Endothelial cell of umbilical vein (primary cell): ENCODE results near the gene KHDRBS1.

Experiments used
- CTCF ChIP-seq, 2 donors: IDR thresholded peaks; 1 replicate in 1 of 2; 2 replicates in 1 of 2; pipeline ENCODE4 v1.5.1; 2011; ENCODE audit warnings: low read length in 2 of 2, mild to moderate bottlenecking in 2 of 2, moderate library complexity in 2 of 2, control low read depth in 1 of 2, inconsistent platforms in 1 of 2, low read depth in 1 of 2; ENCODE audit not compliant: insufficient read depth in 1 of 2; ENCODE audit errors: extremely low read depth in 1 of 2
- EZH2 ChIP-seq: IDR thresholded peaks from 2 replicates; pipeline ENCODE4 v1.6.1; 2012; ENCODE audit warnings: borderline replicate concordance, low read depth, mild to moderate bottlenecking, moderate library complexity, low read length, inconsistent platforms; ENCODE audit not compliant: severe bottlenecking
- FOS ChIP-seq: IDR thresholded peaks from 2 replicates; pipeline ENCODE4 v1.6.1; 2011; ENCODE audit warnings: mild to moderate bottlenecking, low read length, moderate library complexity, borderline replicate concordance; ENCODE audit not compliant: insufficient read depth
- MAX ChIP-seq: IDR thresholded peaks from 2 replicates; pipeline ENCODE4 v1.6.1; 2011; ENCODE audit not compliant: insufficient read depth, insufficient read length
- MYC ChIP-seq: IDR thresholded peaks from one replicate; pipeline ENCODE4 v1.6.1; 2011; ENCODE audit warnings: mild to moderate bottlenecking, low read depth, low read length
- POLR2A ChIP-seq: IDR thresholded peaks from 2 replicates; pipeline ENCODE4 v1.6.1; 2012; ENCODE audit warnings: low read depth, mild to moderate bottlenecking, control low read depth, low read length
- POLR2AphosphoS5 ChIP-seq: IDR thresholded peaks from 2 replicates; pipeline ENCODE4 v1.6.1; 2012; ENCODE audit warnings: low read depth, mild to moderate bottlenecking, control low read depth, low read length, moderate library complexity; ENCODE audit not compliant: insufficient read depth

DNA sequence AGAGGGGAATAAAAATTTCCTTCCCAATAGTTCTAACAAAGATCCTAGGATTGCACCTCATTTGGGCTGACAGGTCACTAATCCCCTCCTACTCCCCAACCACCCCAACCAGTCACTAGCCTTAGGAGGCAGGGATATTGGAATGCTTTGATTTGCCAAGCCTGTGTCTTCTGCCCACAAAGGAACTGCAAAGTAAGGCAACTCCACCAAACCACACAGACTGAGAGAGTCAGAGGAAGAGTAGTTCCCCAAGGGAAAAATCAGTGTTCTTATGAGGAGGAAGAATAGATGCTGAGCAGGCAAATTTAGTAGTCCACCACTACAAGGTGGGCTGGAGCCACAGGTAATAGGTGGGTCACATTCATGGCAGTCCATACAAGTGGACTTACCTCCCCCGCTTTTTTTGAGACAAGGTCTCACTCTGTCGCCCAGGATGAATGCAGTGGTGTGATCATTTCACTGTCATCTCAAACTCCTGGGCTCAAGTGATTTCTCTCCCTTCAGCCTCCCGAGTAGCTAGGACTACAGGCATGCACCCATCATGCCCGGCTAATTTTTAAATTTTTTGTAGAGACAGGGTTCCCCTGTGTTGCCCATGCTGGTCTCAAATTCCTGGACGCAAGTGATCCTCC is 55.4 kb downstream of the KHDRBS1 start:
- TF ChIP-seq POLR2AphosphoS5, result no peak
- TF ChIP-seq CTCF (IDR thresholded peaks at IDR 0.05; ENCODE audit: extremely low read depth in 1 of 2, insufficient read depth in 1 of 2, low read depth in 1 of 2, low read length in 2 of 2), result no peak
- no peak for TF ChIP-seq MYC
- TF ChIP-seq EZH2, result no peak
- no peak for TF ChIP-seq MAX
- TF ChIP-seq POLR2A, result no peak
- TF ChIP-seq FOS, result no peak
